ENCODE measurements around the gene CCDC71.

DNA sequence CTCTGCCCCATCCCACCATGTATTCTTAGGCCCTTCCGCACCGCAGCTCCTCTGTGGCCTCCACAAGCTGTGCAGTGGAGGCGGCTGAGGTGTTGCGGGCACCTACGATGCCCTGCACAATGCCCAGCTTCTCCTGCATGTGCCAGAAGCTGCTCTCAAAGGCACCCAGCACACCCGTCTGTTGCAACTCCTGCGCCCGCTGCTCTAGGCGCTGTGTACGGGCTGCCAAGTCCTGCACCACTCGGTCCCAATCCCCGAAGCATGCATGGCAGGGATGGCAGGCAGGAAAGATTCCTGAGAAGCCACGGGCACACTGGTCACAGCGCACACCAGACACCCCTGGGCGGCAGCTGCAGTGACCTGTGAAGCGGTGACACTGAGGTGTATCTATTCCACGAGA, 42.4 kb downstream of the CCDC71 start:
- TF ChIP-seq CTCF (conservative IDR thresholded peaks at IDR 0.05; ENCODE audit: low read depth in 2 of 2) (no peak), ZNF462 (CRISPR knock-in tag; IDR thresholded peaks at IDR 0.05) (no peak)

Data from GM23338 (cell line).